SK-N-SH (cell line): ENCODE data around the gene MPP3.

Source experiments
- CTCF ChIP-seq: fragments of 200-600 bp; sonication (generic); IDR thresholded peaks from 2 replicates; pipeline ENCODE4 v1.6.1; 2017; ENCODE audit warnings: antibody characterized with exemption, mild to moderate bottlenecking, moderate library complexity
- REST ChIP-seq: IDR thresholded peaks from 2 replicates; pipeline ENCODE4 v1.6.1; 2012; ENCODE audit warnings: mild to moderate bottlenecking, low read depth, low read length, moderate library complexity
- SIN3A ChIP-seq: IDR thresholded peaks from 2 replicates; pipeline ENCODE4 v1.6.1; 2012; ENCODE audit warnings: low read depth, mild to moderate bottlenecking, low read length, moderate library complexity, borderline replicate concordance
- USF1 ChIP-seq: IDR thresholded peaks from 2 replicates; pipeline ENCODE4 v1.4.0; 2012; ENCODE audit warnings: low read depth, borderline replicate concordance

- TF ChIP-seq USF1: no peak
- TF ChIP-seq REST: no peak
- TF ChIP-seq SIN3A: no peak
- no peak for TF ChIP-seq CTCF
These were observed 14.0 kb upstream of the MPP3 start, which contains the start of gene CD300LG for GRCh38 chr17:43846963-43847371.
